ENCODE results near the gene SLITRK6. TPM values are rescaled to one million over a fixed set of nuclear protein-coding genes. Genes with fewer than 3 reads are reported as not detected.

Gene SLITRK6
- total RNA-seq, 1 experiment from 2014 or later: 3.4 TPM

- H3K79me2 ChIP-seq (ENCODE audit: low read depth): no peaks in the 10 kb centered on the region
- no peak overlapping the region for H3K4me3 ChIP-seq
- H3F3A ChIP-seq (ENCODE audit: insufficient read depth, low read depth): no peaks in the 10 kb centered on the region
- H3K27ac ChIP-seq: no peak overlapping the region
- no peaks in the 10 kb centered on the region for H3K36me3 ChIP-seq (ENCODE audit: low read depth)
- BruUV-seq (replicated peaks): no TSS peak
- no peaks in the 10 kb centered on the region for H3K4me1 ChIP-seq (replicated peaks; ENCODE audit: insufficient read depth)
- no peaks in the 10 kb centered on the region for H3K27me3 ChIP-seq (ENCODE audit: insufficient read depth, low read depth)
- no peak overlapping the region for H2AFZ ChIP-seq
- H4K20me1 ChIP-seq (ENCODE audit: insufficient read depth): no peaks in the 10 kb centered on the region
- no peak overlapping the region for H3K4me2 ChIP-seq
- TF ChIP-seq EZH2 (IDR thresholded peaks at IDR 0.05; ENCODE audit: low read depth) (no peak), CTCF (conservative IDR thresholded peaks at IDR 0.05) (no peak)
- H3K9me2 ChIP-seq (ENCODE audit: insufficient read depth): no peaks in the 10 kb centered on the region
- intact Hi-C loops (cut with micrococcal nuclease; ENCODE audit: unreplicated experiment): no loop called here
- no peaks in the 10 kb centered on the region for H3K9me3 ChIP-seq (ENCODE audit: insufficient read depth, low read depth)
- CTCF ChIA-PET: no interaction called here
- POLR2A ChIA-PET (ENCODE audit: unreplicated experiment): no interaction called here
- DNase-seq: no peak
Observed at GRCh38 chr13:85841427-85841826, 42.2 kb upstream of the SLITRK6 start.

- Histone ChIP-seq H3K9me3 (ENCODE audit: insufficient read depth, low read depth) (no peaks in the 10 kb centered on the region), H3K4me1 (replicated peaks; ENCODE audit: insufficient read depth) (no peaks in the 10 kb centered on the region), H4K20me1 (ENCODE audit: insufficient read depth) (no peaks in the 10 kb centered on the region), H3K27ac (no peak overlapping the region), H3K27me3 (ENCODE audit: insufficient read depth, low read depth) (no peaks in the 10 kb centered on the region), H2AFZ (no peak overlapping the region), H3K4me3 (no peak overlapping the region), H3K9me2 (ENCODE audit: insufficient read depth) (no peaks in the 10 kb centered on the region), H3F3A (ENCODE audit: insufficient read depth, low read depth) (no peaks in the 10 kb centered on the region), H3K4me2 (no peak overlapping the region), H3K36me3 (ENCODE audit: low read depth) (no peaks in the 10 kb centered on the region), H3K79me2 (ENCODE audit: low read depth) (no peaks in the 10 kb centered on the region)
- ChIA-PET POLR2A (ENCODE audit: unreplicated experiment) (no interaction called here), CTCF (no interaction called here)
- no TSS peak for BruUV-seq (replicated peaks)
- TF ChIP-seq EZH2 (IDR thresholded peaks at IDR 0.05; ENCODE audit: low read depth) (no peak), CTCF (conservative IDR thresholded peaks at IDR 0.05) (no peak)
- intact Hi-C loops (cut with micrococcal nuclease; ENCODE audit: unreplicated experiment): no loop called here
- no peak for DNase-seq
Observed at GRCh38 chr13:85833921-85834320, 34.7 kb upstream of the SLITRK6 start.

GRCh38 chr13:85828094-85828684 lies 29.0 kb upstream of the SLITRK6 start:
- Histone ChIP-seq H3K4me1 (replicated peaks; ENCODE audit: insufficient read depth) (no peaks in the 10 kb centered on the region), H2AFZ (no peak overlapping the region), H3K79me2 (ENCODE audit: low read depth) (no peaks in the 10 kb centered on the region), H3K4me2 (no peak overlapping the region), H4K20me1 (ENCODE audit: insufficient read depth) (no peaks in the 10 kb centered on the region), H3K9me2 (ENCODE audit: insufficient read depth) (no peaks in the 10 kb centered on the region), H3K27ac (no peak overlapping the region), H3K4me3 (no peak overlapping the region), H3F3A (ENCODE audit: insufficient read depth, low read depth) (no peaks in the 10 kb centered on the region), H3K36me3 (ENCODE audit: low read depth) (no peaks in the 10 kb centered on the region), H3K27me3 (ENCODE audit: insufficient read depth, low read depth) (no peaks in the 10 kb centered on the region), H3K9me3 (ENCODE audit: insufficient read depth, low read depth) (no peaks in the 10 kb centered on the region)
- no TSS peak for BruUV-seq (replicated peaks)
- intact Hi-C loops (cut with micrococcal nuclease; ENCODE audit: unreplicated experiment): no loop called here
- TF ChIP-seq EZH2 (IDR thresholded peaks at IDR 0.05; ENCODE audit: low read depth) (no peak), CTCF (conservative IDR thresholded peaks at IDR 0.05) (peak; percentile 74)
- DNase-seq: no peak
- ChIA-PET CTCF (no interaction called here), POLR2A (ENCODE audit: unreplicated experiment) (no interaction called here)
